Stomach (tissue), 9 donors: ENCODE results near the gene NUDT8. TPM values are rescaled to one million over a fixed set of nuclear protein-coding genes. Genes with fewer than 3 reads are reported as not detected.
A peak's percentile ranks its signal among the peaks of the same experiment; 100 is the strongest.

Experiments used
- DNase-seq, 2 donors: peaks; one replicate each; pipeline versions ENCODE4 v3.0.0 to v3.0.0-alpha.2; 2013 to 2019
- H3K27ac ChIP-seq, 5 donors: fragments of 200-600 bp in 4 of 5; sonication (generic) in 4 of 5; one replicate each; pipeline ENCODE4 v1.5.1; 2013 to 2019; ENCODE audit warnings: mild to moderate bottlenecking in 1 of 5, moderate library complexity in 1 of 5
- H3K27me3 ChIP-seq, 3 donors: fragments of 200-600 bp; sonication (generic); one replicate each; pipeline ENCODE4 v1.5.1; 2017 to 2019; ENCODE audit warnings: mixed run types in 1 of 3
- H3K36me3 ChIP-seq, 4 donors: fragments of 200-600 bp; sonication (generic); 1 replicate in 3 of 4; 2 replicates in 1 of 4; pipeline ENCODE4 v1.5.1; 2016 to 2019
- H3K4me1 ChIP-seq, 4 donors: fragments of 200-600 bp; sonication (generic); one replicate each; pipeline ENCODE4 v1.5.1; 2016 to 2019
- H3K4me3 ChIP-seq, 4 donors: fragments of 200-600 bp; sonication (generic) in 3 of 4; one replicate each; pipeline ENCODE4 v1.5.1; 2016 to 2019; ENCODE audit warnings: mild to moderate bottlenecking in 1 of 4
- H3K9me3 ChIP-seq, 4 donors: fragments of 200-600 bp; sonication (generic); one replicate each; pipeline ENCODE4 v1.5.1; 2016 to 2019
- CTCF ChIP-seq, 7 experiments: fragments of 450-650 bp in 4 of 7; fragments of 200-600 bp in 3 of 7; sonication (generic) in 3 of 7; IDR thresholded peaks; one replicate each; pipeline ENCODE4 v1.5.1; 2016 to 2019; ENCODE audit warnings: antibody characterized with exemption in 7 of 7, control low read depth in 2 of 7, mild to moderate bottlenecking in 1 of 7
- EP300 ChIP-seq: sonication (generic); formaldehyde crosslinking; IDR thresholded peaks from one replicate; pipeline ENCODE4 v1.6.1; 2017; ENCODE audit warnings: antibody characterized with exemption
- POLR2A ChIP-seq, 4 donors: fragments of 450-650 bp; IDR thresholded peaks; one replicate each; pipeline ENCODE4 v1.6.1; 2016; ENCODE audit warnings: antibody characterized with exemption in 4 of 4, control low read depth in 2 of 4, mild to moderate bottlenecking in 1 of 4, moderate library complexity in 1 of 4
- POLR2AphosphoS5 ChIP-seq, 3 donors: sonication (generic); formaldehyde crosslinking; IDR thresholded peaks; one replicate each; pipeline ENCODE4 v1.6.1; 2016; ENCODE audit warnings: antibody characterized with exemption in 3 of 3
- WGBS, 5 donors: extraction: QIAGEN DNeasy Blood & Tissue Kit in 3 of 5; methylation state at CpG; one replicate each; pipeline versions ENCODE4 v1.1.5 to v1.1.7; 2013 to 2018; 5-methylcytosine and 5-hydroxymethylcytosine counted together
- intact Hi-C: fragments of 100-400 bp; cut with DNase I; formaldehyde crosslinking; loops from one replicate; pipeline ENCODE4 v1.15.1; 2023; ENCODE audit warnings: low total_unique reads
- polyA plus RNA-seq, 3 donors: library from polyadenylated mRNA; stranded (reverse); fragments of 200-250 nt; gene quantifications; one replicate each; pipeline ENCODE4 v1.2.3, GENCODE V29; 2013
- total RNA-seq, 5 donors: library from RNA; depleted of rRNA; stranded (reverse); fragments of >200 nt; gene quantifications; one replicate each; pipeline versions ENCODE4 v1.1.0 to v1.2.3, GENCODE V29; 2014 to 2016
- donor health status: healthy with polysubstance abuse.
- donor health status: Bipolar disorder and iron deficiency.
- donor health status: healthy.

Gene NUDT8
- total and polyA plus RNA-seq, 8 donors, result 4.6 to 333 (median 17.3) TPM; not detected in 2

GRCh38 chr11:67656278-67656922, 26.7 kb upstream of the NUDT8 start:
- Histone ChIP-seq H3K4me3 (no peak overlapping the region), H3K4me1 (peaks cover 6 to 40% (median 12%) of the 10 kb centered on the region in 4 donors), H3K9me3 (peaks cover 0 to 3% (median 0%) of the 10 kb centered on the region in 4 donors), H3K36me3 (no peaks in the 10 kb centered on the region), H3K27ac (no peak overlapping the region), H3K27me3 (peaks cover 0 to 7% (median 0%) of the 10 kb centered on the region in 3 donors)
- TF ChIP-seq EP300 (no peak), POLR2A (IDR thresholded peaks at IDR 0.05) (no peak), CTCF (IDR thresholded peaks at IDR 0.05) (no peak), POLR2AphosphoS5 (IDR thresholded peaks at IDR 0.05) (no peak)
- DNase-seq, result peak in 1 of 2 donors; percentile 12
- intact Hi-C loops, result no loop called here
- WGBS, 5 donors, result 87 to 94% (median 93%) methylated on average over 4 of the region's 4 CpGs

GRCh38 chr11:67654225-67654624, 24.5 kb upstream of the NUDT8 start:
- WGBS, 5 donors, result 78 to 84% (median 83%) methylated on average over 9 of the region's 9 CpGs
- TF ChIP-seq EP300 (no peak), CTCF (IDR thresholded peaks at IDR 0.05) (no peak), POLR2AphosphoS5 (IDR thresholded peaks at IDR 0.05) (no peak), POLR2A (IDR thresholded peaks at IDR 0.05) (no peak)

GRCh38 chr11:67652965-67653845, 23.5 kb upstream of the NUDT8 start:
- intact Hi-C loops, result no loop called here
- no peak for TF ChIP-seq POLR2AphosphoS5 (IDR thresholded peaks at IDR 0.05)
- no peak for TF ChIP-seq EP300
- no peak for TF ChIP-seq POLR2A (IDR thresholded peaks at IDR 0.05)
- no peak for TF ChIP-seq CTCF (IDR thresholded peaks at IDR 0.05)
- Histone ChIP-seq H3K27ac (peak overlapping the region in 1 of 5 donors; percentile 25), H3K4me1 (peaks cover 10 to 55% (median 21%) of the 10 kb centered on the region in 4 donors), H3K9me3 (peaks cover 0 to 3% (median 0%) of the 10 kb centered on the region in 4 donors), H3K36me3 (no peaks in the 10 kb centered on the region), H3K4me3 (no peak overlapping the region), H3K27me3 (peaks cover 0 to 30% (median 0%) of the 10 kb centered on the region in 3 donors)
- DNase-seq, result peak in 1 of 2 donors; percentile 0
- WGBS, 5 donors, result 78 to 86% (median 83%) methylated on average over 14 to 15 of the region's 15 CpGs

More at GRCh38 chr11:67654225-67654624, 24.5 kb upstream of the NUDT8 start:
- no peak overlapping the region for H3K4me3 ChIP-seq
- no peaks in the 10 kb centered on the region for H3K36me3 ChIP-seq
- H3K27ac ChIP-seq, result no peak overlapping the region
- H3K27me3 ChIP-seq, result peaks cover 0 to 20% (median 0%) of the 10 kb centered on the region in 3 donors
- peaks cover 6 to 55% (median 24%) of the 10 kb centered on the region in 4 donors for H3K4me1 ChIP-seq
- intact Hi-C loops, result no loop called here
- DNase-seq, result no peak
- peaks cover 0 to 3% (median 0%) of the 10 kb centered on the region in 4 donors for H3K9me3 ChIP-seq
